Lung microvascular endothelial cell (primary cell): ENCODE measurements around the gene ELOVL2. TPM values are rescaled to one million over a fixed set of nuclear protein-coding genes. Genes with fewer than 3 reads are reported as not detected.
A peak's percentile ranks its signal among the peaks of the same experiment; 100 is the strongest.
"Not testable (repeated sequence)": the region's sequence is repeated elsewhere in the genome, so short reads cannot be mapped to it uniquely, and the experiment has no call there.

Source experiments
- DNase-seq, 2 donors: peaks; one replicate each; pipeline versions ENCODE4 v3.0.0 to v3.0.0-alpha.2; 2010; ENCODE audit warnings: low read depth in 2 of 2
- total RNA-seq: library from RNA; depleted of rRNA; stranded (reverse); fragments of >200 nt; gene quantifications from 2 replicates; pipeline ENCODE4 v1.2.1, GENCODE V29; 2014

Gene ELOVL2
- total RNA-seq, 1 donor from 2014 or later, result not detected

GRCh38 chr6:10984959-10985358 lies 59.1 kb downstream of the ELOVL2 start:
- DNase-seq, result not testable (repeated sequence)

GRCh38 chr6:10981409-10981808 lies 62.7 kb downstream of the ELOVL2 start:
- DNase-seq, result no peak

GRCh38 chr6:10979603-10980002 lies 64.5 kb downstream of the ELOVL2 start:
- DNase-seq, result no peak

GRCh38 chr6:10977231-10977968 lies 66.7 kb downstream of the ELOVL2 start:
- DNase-seq, result no peak

GRCh38 chr6:10976571-10976970 lies 67.5 kb downstream of the ELOVL2 start:
- no peak for DNase-seq

- DNase-seq, result no peak
Measured at GRCh38 chr6:10972196-10972595, 71.9 kb downstream of the ELOVL2 start.

- no peak for DNase-seq
Measured at GRCh38 chr6:10970731-10971130, 73.4 kb downstream of the ELOVL2 start.

- DNase-seq, result no peak
Measured at GRCh38 chr6:10968776-10969175, 75.3 kb downstream of the ELOVL2 start.

GRCh38 chr6:10964684-10965083 lies 79.4 kb downstream of the ELOVL2 start:
- no peak for DNase-seq

GRCh38 chr6:10963113-10963512 lies 81.0 kb downstream of the ELOVL2 start:
- no peak for DNase-seq

- DNase-seq, result no peak
Measured at GRCh38 chr6:10962673-10963072, 81.4 kb downstream of the ELOVL2 start.

- no peak for DNase-seq
Measured at GRCh38 chr6:10961837-10962236, 82.3 kb downstream of the ELOVL2 start.

- no peak for DNase-seq
Measured at GRCh38 chr6:10960171-10960570, 83.9 kb downstream of the ELOVL2 start.

- no peak for DNase-seq
Measured at GRCh38 chr6:10957414-10957886, 86.7 kb downstream of the ELOVL2 start.

- DNase-seq, result no peak
Measured at GRCh38 chr6:10956776-10957175, 87.3 kb downstream of the ELOVL2 start.

GRCh38 chr6:10954590-10955010 lies 89.5 kb downstream of the ELOVL2 start:
- peak; percentile 81 to 84 for DNase-seq

- peak; percentile 45 to 49 for DNase-seq
Measured at GRCh38 chr6:10951675-10952282, 92.3 kb downstream of the ELOVL2 start.

GRCh38 chr6:10949579-10950490 lies 94.3 kb downstream of the ELOVL2 start:
- no peak for DNase-seq

- DNase-seq, result no peak
Measured at GRCh38 chr6:10947966-10948365, 96.1 kb downstream of the ELOVL2 start.

GRCh38 chr6:10945845-10946244 lies 98.3 kb downstream of the ELOVL2 start:
- no peak for DNase-seq

- DNase-seq, result no peak
Measured at GRCh38 chr6:10939840-10940239, 104.3 kb downstream of the ELOVL2 start.

- no peak for DNase-seq
Measured at GRCh38 chr6:10933126-10933525, 111.0 kb downstream of the ELOVL2 start.
